SJSA1 (cell line): ENCODE results near the gene KLHL9. TPM values are rescaled to one million over a fixed set of nuclear protein-coding genes. Genes with fewer than 3 reads are reported as not detected.
A peak's percentile ranks its signal among the peaks of the same experiment; 100 is the strongest.

Experiments used
- DNase-seq, 2 experiments: peaks; one replicate each; pipeline ENCODE4 v3.0.0-alpha.2; 2015 to 2020; ENCODE audit warnings: low spot score in 2 of 2, low read depth in 1 of 2
- H3K27ac ChIP-seq: fragments of 250-450 bp; sonication (Bioruptor Pico); 2 replicates; pipeline ENCODE4 v1.5.1; 2020; ENCODE audit warnings: mild to moderate bottlenecking, moderate library complexity
- H3K27me3 ChIP-seq: fragments of 250-450 bp; sonication (Bioruptor Pico); replicated peaks from 2 replicates; pipeline ENCODE4 v1.5.1; 2020; ENCODE audit warnings: mild to moderate bottlenecking, moderate library complexity
- H3K36me3 ChIP-seq: fragments of 250-450 bp; sonication (Bioruptor Pico); 2 replicates; pipeline ENCODE4 v1.5.1; 2020; ENCODE audit warnings: mild to moderate bottlenecking
- H3K4me1 ChIP-seq: fragments of 250-450 bp; sonication (Bioruptor Pico); replicated peaks from 2 replicates; pipeline ENCODE4 v1.6.1; 2021; ENCODE audit warnings: mild to moderate bottlenecking
- H3K4me3 ChIP-seq: fragments of 250-450 bp; sonication (Bioruptor Pico); 2 replicates; pipeline ENCODE4 v1.5.1; 2020; ENCODE audit warnings: mild to moderate bottlenecking
- H3K9me3 ChIP-seq: fragments of 250-450 bp; sonication (Bioruptor Pico); replicated peaks from 2 replicates; pipeline ENCODE4 v1.5.1; 2020; ENCODE audit warnings: mild to moderate bottlenecking
- total RNA-seq: library from RNA; depleted of rRNA; stranded (reverse); fragments of >200 nt; shearing (Covaris generic); gene quantifications from 2 replicates; pipeline ENCODE4 v1.2.3, GENCODE V29; 2014

KLHL9 gene
- total RNA-seq, 1 experiment from 2014 or later, result 16.5 TPM

- Histone ChIP-seq H3K4me1 (peaks cover 5% of the 10 kb centered on the region), H3K27ac (no peak overlapping the region), H3K4me3 (no peak overlapping the region), H3K9me3 (no peaks in the 10 kb centered on the region), H3K36me3 (peaks cover 23% of the 10 kb centered on the region), H3K27me3 (no peaks in the 10 kb centered on the region)
- DNase-seq, result no peak
Measured at GRCh38 chr9:21333226-21333625, 2.0 kb downstream of the KLHL9 start.

- Histone ChIP-seq H3K27me3 (no peaks in the 10 kb centered on the region), H3K36me3 (peaks cover 23% of the 10 kb centered on the region), H3K4me3 (no peak overlapping the region), H3K9me3 (no peaks in the 10 kb centered on the region), H3K4me1 (peaks cover 5% of the 10 kb centered on the region), H3K27ac (no peak overlapping the region)
- no peak for DNase-seq
Measured at GRCh38 chr9:21331676-21332402, 3.4 kb downstream of the KLHL9 start.

- Histone ChIP-seq H3K27ac (no peak overlapping the region), H3K4me1 (no peaks in the 10 kb centered on the region), H3K4me3 (no peak overlapping the region), H3K36me3 (peaks cover 12% of the 10 kb centered on the region), H3K27me3 (no peaks in the 10 kb centered on the region), H3K9me3 (no peaks in the 10 kb centered on the region)
- DNase-seq, result peak in 1 of 2 experiments; percentile 3
Measured at GRCh38 chr9:21326526-21327139, 8.6 kb downstream of the KLHL9 start.

- Histone ChIP-seq H3K27ac (no peak overlapping the region), H3K36me3 (peaks cover 9% of the 10 kb centered on the region; the same call in 1 of the 2 replicates), H3K27me3 (no peaks in the 10 kb centered on the region), H3K4me3 (no peak overlapping the region), H3K4me1 (no peaks in the 10 kb centered on the region), H3K9me3 (no peaks in the 10 kb centered on the region)
- no peak for DNase-seq
Measured at GRCh38 chr9:21324047-21324446, 11.2 kb downstream of the KLHL9 start.

- H3K27ac ChIP-seq, result no peak overlapping the region
- no peak for DNase-seq
- H3K27me3 ChIP-seq, result no peaks in the 10 kb centered on the region
- peaks cover 9% of the 10 kb centered on the region; the same call in 1 of the 2 replicates for H3K36me3 ChIP-seq
- no peaks in the 10 kb centered on the region for H3K4me1 ChIP-seq
- no peak overlapping the region for H3K4me3 ChIP-seq
- no peaks in the 10 kb centered on the region for H3K9me3 ChIP-seq
Measured at GRCh38 chr9:21322911-21323461, 12.2 kb downstream of the KLHL9 start.

- DNase-seq, result no peak
- Histone ChIP-seq H3K4me1 (no peaks in the 10 kb centered on the region), H3K27ac (no peak overlapping the region), H3K36me3 (peaks cover 9% of the 10 kb centered on the region; the same call in 1 of the 2 replicates), H3K4me3 (no peak overlapping the region), H3K27me3 (no peaks in the 10 kb centered on the region), H3K9me3 (no peaks in the 10 kb centered on the region)
Measured at GRCh38 chr9:21320465-21320864, 14.7 kb downstream of the KLHL9 start.

GRCh38 chr9:21317956-21318923 lies 17.0 kb downstream of the KLHL9 start:
- peak in 1 of 2 experiments; percentile 4 for DNase-seq
- peaks cover 8% of the 10 kb centered on the region; the same call in 1 of the 2 replicates for H3K36me3 ChIP-seq
- H3K27ac ChIP-seq, result no peak overlapping the region
- H3K4me1 ChIP-seq, result no peaks in the 10 kb centered on the region
- no peaks in the 10 kb centered on the region for H3K27me3 ChIP-seq
- no peaks in the 10 kb centered on the region for H3K9me3 ChIP-seq
- no peak overlapping the region for H3K4me3 ChIP-seq

- Histone ChIP-seq H3K27ac (no peak overlapping the region), H3K4me1 (no peaks in the 10 kb centered on the region), H3K27me3 (no peaks in the 10 kb centered on the region), H3K36me3 (no peaks in the 10 kb centered on the region), H3K9me3 (no peaks in the 10 kb centered on the region), H3K4me3 (no peak overlapping the region)
- DNase-seq, result no peak
Measured at GRCh38 chr9:21316860-21317259, 18.3 kb downstream of the KLHL9 start.

GRCh38 chr9:21316032-21316842 lies 19.0 kb downstream of the KLHL9 start:
- no peak overlapping the region for H3K4me3 ChIP-seq
- no peaks in the 10 kb centered on the region for H3K4me1 ChIP-seq
- no peaks in the 10 kb centered on the region for H3K36me3 ChIP-seq
- DNase-seq, result no peak
- H3K9me3 ChIP-seq, result no peaks in the 10 kb centered on the region
- H3K27me3 ChIP-seq, result no peaks in the 10 kb centered on the region
- H3K27ac ChIP-seq, result no peak overlapping the region

GRCh38 chr9:21314152-21314551 lies 21.1 kb downstream of the KLHL9 start:
- H3K27me3 ChIP-seq, result no peaks in the 10 kb centered on the region
- no peaks in the 10 kb centered on the region for H3K4me1 ChIP-seq
- no peaks in the 10 kb centered on the region for H3K9me3 ChIP-seq
- H3K27ac ChIP-seq, result no peak overlapping the region
- no peaks in the 10 kb centered on the region for H3K36me3 ChIP-seq
- no peak for DNase-seq
- H3K4me3 ChIP-seq, result no peak overlapping the region

GRCh38 chr9:21311889-21312288 lies 23.3 kb downstream of the KLHL9 start:
- no peaks in the 10 kb centered on the region for H3K27me3 ChIP-seq
- H3K36me3 ChIP-seq, result no peaks in the 10 kb centered on the region
- no peak overlapping the region for H3K27ac ChIP-seq
- no peaks in the 10 kb centered on the region for H3K4me1 ChIP-seq
- no peak for DNase-seq
- H3K4me3 ChIP-seq, result no peak overlapping the region
- H3K9me3 ChIP-seq, result no peaks in the 10 kb centered on the region

GRCh38 chr9:21305213-21305612 lies 30.0 kb downstream of the KLHL9 start, which contains the start of gene IFNA5:
TSS of gene IFNA5 (minus strand) at chr9:21305313. CDS start at chr9:21305256, 57 bp downstream.
- Histone ChIP-seq H3K27ac (no peak within 1 kb of the TSS), H3K27me3 (no peaks in the 10 kb centered on the region), H3K4me3 (no peak within 1 kb of the TSS), H3K9me3 (no peaks in the 10 kb centered on the region), H3K36me3 (no peaks in the 10 kb centered on the region), H3K4me1 (no peaks in the 10 kb centered on the region)
- DNase-seq, result no peak

GRCh38 chr9:21295992-21296391 lies 39.2 kb downstream of the KLHL9 start:
- Histone ChIP-seq H3K36me3 (no peaks in the 10 kb centered on the region), H3K27ac (no peak overlapping the region), H3K4me3 (no peak overlapping the region), H3K27me3 (no peaks in the 10 kb centered on the region), H3K9me3 (no peaks in the 10 kb centered on the region), H3K4me1 (no peaks in the 10 kb centered on the region)
- no peak for DNase-seq
